Activated naive CD4-positive, alpha-beta T cell treated with anti-CD3 and anti-CD28 coated beads, Interleukin-2, amount 50 U/mL, for 24 hours (primary cell): Measurements from ENCODE around the gene NCBP2.
"Not testable (repeated sequence)": the region's sequence is repeated elsewhere in the genome, so short reads cannot be mapped to it uniquely, and the experiment has no call there.

Experiments used
- H3K27ac Mint-ChIP-seq: one replicate; pipeline ENCODE4 v1.8.0; 2021; ENCODE audit warnings: mild to moderate bottlenecking, mixed read lengths
- H3K27me3 Mint-ChIP-seq: one replicate; pipeline ENCODE4 v1.8.0; 2021; ENCODE audit warnings: mixed read lengths
- H3K36me3 Mint-ChIP-seq: one replicate; pipeline ENCODE4 v1.8.0; 2021; ENCODE audit warnings: mixed read lengths
- H3K4me1 Mint-ChIP-seq: one replicate; pipeline ENCODE4 v1.8.0; 2021; ENCODE audit warnings: mixed read lengths
- H3K4me3 Mint-ChIP-seq: one replicate; pipeline ENCODE4 v1.8.0; 2021; ENCODE audit warnings: mild to moderate bottlenecking, mixed read lengths
- H3K9me3 Mint-ChIP-seq: one replicate; pipeline ENCODE4 v1.8.0; 2021; ENCODE audit warnings: mixed read lengths

The NCBP2 gene

GRCh38 chr3:196954832-196955231, 12.5 kb upstream of the NCBP2 start:
- Mint-ChIP-seq H3K27me3 (no peaks in the 10 kb centered on the region), H3K9me3 (no peaks in the 10 kb centered on the region), H3K27ac (no peak overlapping the region), H3K36me3 (no peaks in the 10 kb centered on the region), H3K4me1 (no peaks in the 10 kb centered on the region), H3K4me3 (no peak overlapping the region)

- Mint-ChIP-seq H3K4me1 (no peaks in the 10 kb centered on the region), H3K4me3 (no peak overlapping the region), H3K9me3 (no peaks in the 10 kb centered on the region), H3K36me3 (no peaks in the 10 kb centered on the region), H3K27ac (no peak overlapping the region), H3K27me3 (no peaks in the 10 kb centered on the region)
These were observed 9.0 kb upstream of the NCBP2 start for GRCh38 chr3:196951371-196951770.

GRCh38 chr3:196949750-196950149, 7.4 kb upstream of the NCBP2 start:
- peaks cover 1% of the 10 kb centered on the region for H3K36me3 Mint-ChIP-seq
- H3K9me3 Mint-ChIP-seq = no peaks in the 10 kb centered on the region
- peaks cover 3% of the 10 kb centered on the region for H3K4me1 Mint-ChIP-seq
- no peak overlapping the region for H3K4me3 Mint-ChIP-seq
- H3K27ac Mint-ChIP-seq = no peak overlapping the region
- no peaks in the 10 kb centered on the region for H3K27me3 Mint-ChIP-seq

GRCh38 chr3:196949285-196949619, 6.9 kb upstream of the NCBP2 start:
- no peak overlapping the region for H3K4me3 Mint-ChIP-seq
- H3K4me1 Mint-ChIP-seq = peaks cover 7% of the 10 kb centered on the region
- no peaks in the 10 kb centered on the region for H3K27me3 Mint-ChIP-seq
- H3K36me3 Mint-ChIP-seq = peaks cover 1% of the 10 kb centered on the region
- no peaks in the 10 kb centered on the region for H3K9me3 Mint-ChIP-seq
- no peak overlapping the region for H3K27ac Mint-ChIP-seq

- Mint-ChIP-seq H3K27ac (no peak overlapping the region), H3K9me3 (no peaks in the 10 kb centered on the region), H3K4me3 (no peak overlapping the region), H3K27me3 (no peaks in the 10 kb centered on the region), H3K36me3 (peaks cover 1% of the 10 kb centered on the region), H3K4me1 (peaks cover 13% of the 10 kb centered on the region)
These were observed 6.3 kb upstream of the NCBP2 start for GRCh38 chr3:196948442-196949284.

- Mint-ChIP-seq H3K27me3 (no peaks in the 10 kb centered on the region), H3K4me3 (no peak overlapping the region), H3K9me3 (no peaks in the 10 kb centered on the region), H3K4me1 (peaks cover 20% of the 10 kb centered on the region), H3K36me3 (peaks cover 5% of the 10 kb centered on the region), H3K27ac (no peak overlapping the region)
These were observed 5.6 kb upstream of the NCBP2 start for GRCh38 chr3:196947860-196948441.

GRCh38 chr3:196947136-196947859, 5.0 kb upstream of the NCBP2 start:
- H3K4me1 Mint-ChIP-seq = peaks cover 20% of the 10 kb centered on the region
- H3K27me3 Mint-ChIP-seq = no peaks in the 10 kb centered on the region
- H3K4me3 Mint-ChIP-seq = no peak overlapping the region
- H3K36me3 Mint-ChIP-seq = peaks cover 5% of the 10 kb centered on the region
- no peak overlapping the region for H3K27ac Mint-ChIP-seq
- H3K9me3 Mint-ChIP-seq = no peaks in the 10 kb centered on the region

- Mint-ChIP-seq H3K36me3 (peaks cover 14% of the 10 kb centered on the region), H3K4me3 (peak overlapping the region; percentile 98), H3K27ac (peak overlapping the region; percentile 68), H3K4me1 (peaks cover 42% of the 10 kb centered on the region)
- not testable (repeated sequence) for H3K9me3 Mint-ChIP-seq, H3K27me3 Mint-ChIP-seq
These were observed 1.9 kb upstream of the NCBP2 start for GRCh38 chr3:196944037-196944790.

- H3K9me3 Mint-ChIP-seq = no peaks in the 10 kb centered on the region
- H3K4me3 Mint-ChIP-seq = peak overlapping the region; percentile 98
- peaks cover 48% of the 10 kb centered on the region for H3K4me1 Mint-ChIP-seq
- peak overlapping the region; percentile 91 for H3K27ac Mint-ChIP-seq
- H3K36me3 Mint-ChIP-seq = peaks cover 21% of the 10 kb centered on the region
- no peaks in the 10 kb centered on the region for H3K27me3 Mint-ChIP-seq
These were observed 568 bp upstream of the NCBP2 start for GRCh38 chr3:196942915-196943277.

GRCh38 chr3:196941729-196942225, 551 bp downstream of the NCBP2 start:
- H3K9me3 Mint-ChIP-seq = no peaks in the 10 kb centered on the region
- peaks cover 26% of the 10 kb centered on the region for H3K36me3 Mint-ChIP-seq
- peaks cover 48% of the 10 kb centered on the region for H3K4me1 Mint-ChIP-seq

GRCh38 chr3:196938576-196938975, 3.8 kb downstream of the NCBP2 start:
- H3K4me1 Mint-ChIP-seq = peaks cover 35% of the 10 kb centered on the region
- H3K9me3 Mint-ChIP-seq = no peaks in the 10 kb centered on the region
- H3K27me3 Mint-ChIP-seq = no peaks in the 10 kb centered on the region
- H3K4me3 Mint-ChIP-seq = peak overlapping the region; percentile 39
- H3K27ac Mint-ChIP-seq = no peak overlapping the region
- H3K36me3 Mint-ChIP-seq = peaks cover 26% of the 10 kb centered on the region

More at GRCh38 chr3:196941729-196942225, 551 bp downstream of the NCBP2 start:
- no peaks in the 10 kb centered on the region for H3K27me3 Mint-ChIP-seq
- H3K27ac Mint-ChIP-seq = peak overlapping the region; percentile 98
- peak overlapping the region; percentile 98 for H3K4me3 Mint-ChIP-seq

GRCh38 chr3:196938124-196938523, 4.2 kb downstream of the NCBP2 start:
- H3K4me1 Mint-ChIP-seq = peaks cover 30% of the 10 kb centered on the region
- H3K9me3 Mint-ChIP-seq = no peaks in the 10 kb centered on the region
- H3K27ac Mint-ChIP-seq = peak overlapping the region; percentile 72
- peaks cover 25% of the 10 kb centered on the region for H3K36me3 Mint-ChIP-seq
- H3K27me3 Mint-ChIP-seq = no peaks in the 10 kb centered on the region
- H3K4me3 Mint-ChIP-seq = no peak overlapping the region

GRCh38 chr3:196936288-196936687, 6.0 kb downstream of the NCBP2 start:
- H3K9me3 Mint-ChIP-seq = no peaks in the 10 kb centered on the region
- no peaks in the 10 kb centered on the region for H3K27me3 Mint-ChIP-seq
- peaks cover 20% of the 10 kb centered on the region for H3K36me3 Mint-ChIP-seq
- no peak overlapping the region for H3K4me3 Mint-ChIP-seq
- H3K27ac Mint-ChIP-seq = no peak overlapping the region
- peaks cover 22% of the 10 kb centered on the region for H3K4me1 Mint-ChIP-seq

GRCh38 chr3:196932600-196932999, 9.7 kb downstream of the NCBP2 start:
- Mint-ChIP-seq H3K9me3 (no peaks in the 10 kb centered on the region), H3K4me1 (no peaks in the 10 kb centered on the region), H3K36me3 (peaks cover 10% of the 10 kb centered on the region), H3K27ac (no peak overlapping the region), H3K4me3 (no peak overlapping the region), H3K27me3 (no peaks in the 10 kb centered on the region)

GRCh38 chr3:196931828-196932587, 10.3 kb downstream of the NCBP2 start:
- Mint-ChIP-seq H3K27ac (no peak overlapping the region), H3K4me3 (no peak overlapping the region), H3K27me3 (no peaks in the 10 kb centered on the region), H3K9me3 (no peaks in the 10 kb centered on the region), H3K36me3 (peaks cover 7% of the 10 kb centered on the region), H3K4me1 (no peaks in the 10 kb centered on the region)
